ENCODE results near the gene RNF144A.

DNA sequence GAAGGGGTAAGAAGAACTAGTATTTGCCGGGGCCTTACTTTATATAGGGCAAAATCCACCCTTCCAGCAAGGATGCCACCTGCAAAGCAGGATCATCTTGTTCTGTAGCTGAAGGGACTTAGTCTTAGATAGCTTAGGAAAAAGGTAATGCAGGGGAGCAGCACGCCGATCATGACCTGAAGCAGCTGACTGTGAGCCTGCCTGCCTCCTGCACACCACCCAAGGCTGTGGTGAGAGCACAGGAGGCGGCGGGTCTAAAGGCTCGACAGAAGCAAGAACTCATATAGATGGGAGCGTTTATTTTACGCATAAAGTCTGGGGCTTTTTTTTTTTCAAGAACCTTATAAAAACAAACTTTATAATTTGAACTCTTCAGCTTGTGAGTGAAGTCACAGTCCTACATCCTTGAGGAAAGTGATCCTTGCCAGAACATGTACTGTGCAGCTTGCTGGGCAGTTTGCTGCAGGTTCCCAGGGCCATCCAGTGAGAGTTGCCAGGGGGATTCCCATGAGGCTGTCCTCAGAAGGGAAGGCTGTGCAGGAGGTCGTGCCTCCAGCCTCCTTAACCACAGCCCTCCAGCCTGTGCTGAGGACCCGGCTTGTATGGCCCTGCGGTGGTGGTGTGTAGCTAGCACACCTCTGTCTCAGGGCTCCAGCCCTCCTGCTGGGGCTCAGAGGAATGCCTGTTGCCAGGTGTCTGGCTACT lies 92.1 kb downstream of the RNF144A start:
- TF ChIP-seq KDM5B (CRISPR knock-in tag; IDR thresholded peaks at IDR 0.05; ENCODE audit: borderline replicate concordance) = no peak
- TF ChIP-seq, protein P1, sequence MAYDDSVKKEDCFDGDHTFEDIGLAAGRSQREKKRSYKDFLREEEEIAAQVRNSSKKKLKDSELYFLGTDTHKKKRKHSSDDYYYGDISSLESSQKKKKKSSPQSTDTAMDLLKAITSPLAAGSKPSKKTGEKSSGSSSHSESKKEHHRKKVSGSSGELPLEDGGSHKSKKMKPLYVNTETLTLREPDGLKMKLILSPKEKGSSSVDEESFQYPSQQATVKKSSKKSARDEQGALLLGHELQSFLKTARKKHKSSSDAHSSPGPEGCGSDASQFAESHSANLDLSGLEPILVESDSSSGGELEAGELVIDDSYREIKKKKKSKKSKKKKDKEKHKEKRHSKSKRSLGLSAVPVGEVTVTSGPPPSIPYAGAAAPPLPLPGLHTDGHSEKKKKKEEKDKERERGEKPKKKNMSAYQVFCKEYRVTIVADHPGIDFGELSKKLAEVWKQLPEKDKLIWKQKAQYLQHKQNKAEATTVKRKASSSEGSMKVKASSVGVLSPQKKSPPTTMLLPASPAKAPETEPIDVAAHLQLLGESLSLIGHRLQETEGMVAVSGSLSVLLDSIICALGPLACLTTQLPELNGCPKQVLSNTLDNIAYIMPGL (CRISPR knock-in tag; IDR thresholded peaks at IDR 0.05; ENCODE audit: borderline replicate concordance in 1 of 2, low read depth in 1 of 2) = no peak
- TF ChIP-seq, protein P2, sequence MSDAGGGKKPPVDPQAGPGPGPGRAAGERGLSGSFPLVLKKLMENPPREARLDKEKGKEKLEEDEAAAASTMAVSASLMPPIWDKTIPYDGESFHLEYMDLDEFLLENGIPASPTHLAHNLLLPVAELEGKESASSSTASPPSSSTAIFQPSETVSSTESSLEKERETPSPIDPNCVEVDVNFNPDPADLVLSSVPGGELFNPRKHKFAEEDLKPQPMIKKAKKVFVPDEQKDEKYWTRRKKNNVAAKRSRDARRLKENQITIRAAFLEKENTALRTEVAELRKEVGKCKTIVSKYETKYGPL (CRISPR knock-in tag; IDR thresholded peaks at IDR 0.05) = no peak
- TF ChIP-seq POLR2AphosphoS5 (IDR thresholded peaks at IDR 0.05; ENCODE audit: low read depth, low read length) = no peak
- no peak for TF ChIP-seq KDM4B (CRISPR knock-in tag; IDR thresholded peaks at IDR 0.05)

Measured in HepG2 (cell line).